ENCODE results near the gene XYLT1. TPM values are rescaled to one million over a fixed set of nuclear protein-coding genes. Genes with fewer than 3 reads are reported as not detected.

XYLT1 gene
- total and polyA plus RNA-seq, 9 of the 15 experiments (the other 6 are each of a cell fraction or from before 2014, with no cell fraction given) = 0.03 to 0.09 (median 0.08) TPM; not detected in 6

GRCh38 chr16:17241264-17241835 is 229.4 kb downstream of the XYLT1 start:
- no peak overlapping the region for H3K4me3 ChIP-seq
- ChIA-PET CTCF (ENCODE audit: low intra/inter-chr PET ratio) (no interaction called here), POLR2A (no interaction called here)
- H3K9ac ChIP-seq (ENCODE audit: insufficient read depth in 1 of 2, low read depth in 2 of 2, low read length in 2 of 2) = no peak overlapping the region
- H3K4me2 ChIP-seq (ENCODE audit: insufficient read depth, low read length) = no peak overlapping the region
- 1% methylated on average over 8 of the region's 8 CpGs for WGBS (ENCODE audit: insufficient coverage, low coverage, missing lambda C conversion rate)
- no TSS peak for BruUV-seq (replicated peaks)
- peaks cover 0 to 20% of the 10 kb centered on the region in 2 experiments; a peak in 2 of 5 replicates for H3K27me3 ChIP-seq (ENCODE audit: control insufficient read depth in 2 of 2, insufficient read depth in 2 of 2, low read length in 2 of 2)
- FAIRE-seq (no peak), DNase-seq (ENCODE audit: extremely low read depth in 1 of 4, low spot score in 3 of 4) (no peak), ATAC-seq (no peak)
- intact Hi-C loops (cut with micrococcal nuclease) (no loop called here), in situ Hi-C loops (cut with MboI) (no loop called here)
- no peaks in the 10 kb centered on the region for H3K9me1 ChIP-seq (ENCODE audit: control insufficient read depth, insufficient read depth, low read length)
- H3K79me2 ChIP-seq (ENCODE audit: control insufficient read depth, insufficient read depth, low read length) = no peaks in the 10 kb centered on the region
- H3K9me3 ChIP-seq (replicated peaks; ENCODE audit: control insufficient read depth, insufficient read depth, low read depth, low read length) = no peaks in the 10 kb centered on the region
- no peaks in the 10 kb centered on the region for H3K36me3 ChIP-seq (ENCODE audit: control insufficient read depth, insufficient read depth, low read length)
- no peaks in the 10 kb centered on the region for H3K4me1 ChIP-seq (replicated peaks in 1 of 2; ENCODE audit: control insufficient read depth in 2 of 2, insufficient read depth in 2 of 2, low read length in 2 of 2)
- no peak overlapping the region for H3K27ac ChIP-seq (ENCODE audit: extremely low read depth, low read depth, low read length)
- TF ChIP-seq, protein P1, sequence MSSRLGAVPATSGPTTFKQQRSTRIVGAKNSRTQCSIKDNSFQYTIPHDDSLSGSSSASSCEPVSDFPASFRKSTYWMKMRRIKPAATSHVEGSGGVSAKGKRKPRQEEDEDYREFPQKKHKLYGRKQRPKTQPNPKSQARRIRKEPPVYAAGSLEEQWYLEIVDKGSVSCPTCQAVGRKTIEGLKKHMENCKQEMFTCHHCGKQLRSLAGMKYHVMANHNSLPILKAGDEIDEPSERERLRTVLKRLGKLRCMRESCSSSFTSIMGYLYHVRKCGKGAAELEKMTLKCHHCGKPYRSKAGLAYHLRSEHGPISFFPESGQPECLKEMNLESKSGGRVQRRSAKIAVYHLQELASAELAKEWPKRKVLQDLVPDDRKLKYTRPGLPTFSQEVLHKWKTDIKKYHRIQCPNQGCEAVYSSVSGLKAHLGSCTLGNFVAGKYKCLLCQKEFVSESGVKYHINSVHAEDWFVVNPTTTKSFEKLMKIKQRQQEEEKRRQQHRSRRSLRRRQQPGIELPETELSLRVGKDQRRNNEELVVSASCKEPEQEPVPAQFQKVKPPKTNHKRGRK (tag; IDR thresholded peaks at IDR 0.05) = no peak
- no peak for TF ChIP-seq RBM39 (optimal IDR thresholded peaks at IDR 0.05; ENCODE audit: low read depth, low read length)
- TF ChIP-seq CEBPB (tag; IDR thresholded peaks at IDR 0.05) = peak; percentile 26; the same call in 1 of the 2 replicates
- no peak for TF ChIP-seq POLR2H (tag; IDR thresholded peaks at IDR 0.05; ENCODE audit: low read depth)
- no peak for TF ChIP-seq HEY1 (CRISPR knock-in tag; IDR thresholded peaks at IDR 0.05; ENCODE audit: borderline replicate concordance)
- no peak for TF ChIP-seq CREM (IDR thresholded peaks at IDR 0.05; ENCODE audit: low read depth)
- H4K20me1 ChIP-seq (replicated peaks; ENCODE audit: control insufficient read depth, insufficient read depth, low read length) = no peaks in the 10 kb centered on the region; the same call in 1 of the 2 replicates
- H2AFZ ChIP-seq (ENCODE audit: low read depth, low read length) = no peak overlapping the region

Measured in K562 (cell line).